NCI-H1417 (cell line): ENCODE data around the gene CDHR3.
A peak's percentile ranks its signal among the peaks of the same experiment; 100 is the strongest.

Experiments
- DNase-seq, 3 experiments: peaks; one replicate each; lab custom pipeline; 2025; lab: John Stamatoyannopoulos, UW

The CDHR3 gene

DNA sequence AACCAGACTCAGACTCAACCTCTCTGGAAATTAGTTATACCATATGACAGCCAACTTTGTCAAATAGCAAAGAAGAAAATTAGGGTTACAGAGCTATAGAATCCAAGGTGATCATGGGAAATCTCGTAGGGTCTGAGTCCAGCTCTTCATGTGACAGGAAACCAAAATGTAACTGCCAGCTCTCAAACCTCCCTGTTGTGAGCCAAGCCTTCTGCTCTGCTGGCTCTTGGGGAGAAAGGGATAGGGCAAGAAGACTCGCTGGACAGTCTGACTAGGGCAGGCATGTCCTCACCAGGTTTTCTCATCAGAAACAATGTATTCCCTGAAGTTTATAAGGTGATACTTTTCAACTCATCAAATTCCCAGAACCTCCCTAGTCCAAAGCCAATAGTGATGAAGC, 63.0 kb downstream of the CDHR3 start:
- DNase-seq = no peak

DNA sequence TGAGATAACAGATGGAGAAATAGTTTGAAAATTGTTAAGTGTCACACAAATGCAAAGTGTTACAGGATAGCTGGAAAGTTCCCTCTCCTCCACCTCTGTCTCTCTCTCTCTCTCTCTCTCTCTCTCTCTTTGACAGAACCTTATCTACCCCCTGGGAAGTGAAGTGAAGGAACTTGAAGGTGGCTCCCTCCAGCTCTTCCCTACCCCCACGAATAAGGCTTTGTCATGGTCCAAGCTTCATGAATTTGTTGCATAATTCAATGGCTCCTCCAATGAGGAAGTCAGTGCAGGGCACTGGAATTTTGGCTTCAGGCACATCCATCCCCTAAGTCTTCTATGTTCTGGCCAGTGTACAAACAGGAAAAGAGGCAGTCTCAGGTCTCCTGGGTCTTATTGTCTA, 66.4 kb downstream of the CDHR3 start:
- no peak for DNase-seq

DNA sequence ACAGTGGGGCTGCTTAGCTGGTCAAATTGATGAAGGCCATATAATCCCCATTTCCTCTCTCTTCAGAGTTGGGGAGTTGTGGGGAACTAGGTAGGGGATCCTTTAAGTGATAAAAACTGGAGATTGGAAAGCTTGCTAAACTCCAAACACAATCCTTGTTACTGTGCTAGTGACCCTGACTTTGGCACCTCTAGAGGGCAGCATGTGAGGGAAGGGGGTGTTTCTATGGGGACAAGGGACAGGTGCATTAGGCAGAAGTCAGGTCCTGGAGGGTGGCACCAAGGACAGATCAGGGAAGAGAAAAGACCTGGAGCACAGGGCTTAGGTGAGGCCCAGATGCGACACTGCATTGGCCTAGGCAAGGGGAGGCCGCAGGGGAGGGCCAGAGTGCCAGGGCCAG, 66.9 kb downstream of the CDHR3 start:
- DNase-seq = no peak

DNA sequence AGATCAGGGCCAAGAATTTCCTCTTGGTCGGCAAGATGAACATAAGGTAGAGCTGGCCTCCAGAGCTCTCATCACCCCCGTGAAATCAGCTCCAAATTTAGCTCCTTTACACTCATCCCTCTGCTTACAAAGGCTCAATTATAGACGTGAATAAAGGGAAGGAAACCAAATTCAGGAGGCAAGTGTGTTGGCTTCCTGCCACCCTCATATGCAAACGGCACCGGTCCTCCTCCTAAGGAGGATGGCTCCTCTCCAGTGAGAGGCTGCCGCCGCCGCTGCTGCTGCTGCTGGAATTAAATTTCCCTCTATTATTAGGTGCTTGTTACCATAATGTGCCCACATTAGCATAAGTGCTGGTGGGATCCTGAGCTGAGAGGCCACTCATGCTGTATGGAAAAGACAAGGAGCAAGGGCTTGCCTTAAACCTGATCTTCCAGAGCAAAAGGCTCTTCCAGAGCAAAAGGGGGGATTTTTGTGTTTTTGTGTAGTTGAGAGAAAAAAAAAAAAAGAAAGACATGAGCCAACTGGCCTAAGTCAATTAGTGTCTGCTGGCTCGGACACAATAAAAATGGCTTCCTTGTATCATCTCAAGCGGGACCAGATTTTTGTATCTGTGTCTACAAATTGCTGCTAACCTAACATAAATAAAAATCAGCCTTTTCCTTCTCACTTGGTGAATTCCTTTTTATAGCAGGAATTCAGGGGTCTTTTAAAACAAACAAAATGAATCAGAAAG, 68.4 kb downstream of the CDHR3 start:
- peak; percentile 47 to 83 (median 75) for DNase-seq

DNA sequence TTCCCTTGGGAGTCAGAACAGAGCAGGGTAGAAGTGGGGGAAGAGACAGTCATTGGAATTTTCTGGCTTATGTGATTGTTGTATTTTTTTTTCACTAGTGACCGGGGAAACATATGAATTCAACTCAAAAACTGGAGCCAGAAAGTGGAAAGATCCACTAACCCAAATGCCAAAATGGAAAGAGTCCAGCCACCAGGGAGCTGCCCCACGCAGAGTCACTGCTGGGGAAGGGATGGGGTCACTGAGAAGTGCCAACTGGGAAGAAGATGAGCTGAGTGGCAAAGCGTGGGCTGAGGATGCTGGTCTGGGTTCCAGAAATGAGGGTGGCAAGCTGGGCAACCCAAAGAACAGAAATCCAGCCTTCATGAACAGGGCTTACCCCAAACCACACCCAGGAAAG, 69.2 kb downstream of the CDHR3 start:
- DNase-seq = no peak

DNA sequence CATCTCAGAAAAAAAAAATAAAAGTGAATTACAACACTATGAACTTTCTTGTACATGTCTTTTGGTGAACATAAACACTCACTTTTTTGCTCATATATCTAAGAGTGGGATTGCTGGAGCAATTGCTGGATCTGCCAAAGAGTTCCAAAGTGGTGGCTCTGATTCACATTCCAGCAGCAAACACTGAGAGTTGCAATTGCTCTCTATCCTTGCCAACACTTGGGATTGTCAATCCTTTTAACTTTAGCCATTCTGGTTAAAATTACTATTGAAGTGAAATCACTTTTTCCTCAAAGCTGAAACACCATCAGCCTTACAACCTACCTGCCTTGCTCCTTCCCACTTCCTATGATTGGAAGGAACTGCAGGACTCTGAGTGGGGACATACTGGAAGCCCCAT, 70.7 kb downstream of the CDHR3 start:
- no peak for DNase-seq

DNA sequence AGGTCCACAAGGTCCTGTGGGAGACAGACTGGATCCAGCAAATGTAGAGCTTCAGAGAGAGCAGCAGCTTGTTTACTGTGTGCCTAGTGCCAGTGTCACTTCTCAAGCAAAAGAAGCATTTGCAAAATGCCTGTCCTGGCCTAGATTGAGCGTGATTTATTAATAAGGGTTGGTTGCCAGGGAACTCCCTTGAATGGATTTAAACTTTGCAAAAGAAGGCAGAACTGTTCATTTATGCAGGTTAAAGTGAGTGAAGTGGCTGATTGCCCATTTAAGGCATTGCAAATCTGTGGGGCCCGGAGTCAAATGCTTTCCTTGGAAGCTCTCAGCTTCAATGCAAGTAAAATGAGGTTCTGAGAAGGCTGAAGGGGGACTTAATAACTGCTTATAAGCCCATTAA, 71.3 kb downstream of the CDHR3 start:
- DNase-seq = no peak

DNA sequence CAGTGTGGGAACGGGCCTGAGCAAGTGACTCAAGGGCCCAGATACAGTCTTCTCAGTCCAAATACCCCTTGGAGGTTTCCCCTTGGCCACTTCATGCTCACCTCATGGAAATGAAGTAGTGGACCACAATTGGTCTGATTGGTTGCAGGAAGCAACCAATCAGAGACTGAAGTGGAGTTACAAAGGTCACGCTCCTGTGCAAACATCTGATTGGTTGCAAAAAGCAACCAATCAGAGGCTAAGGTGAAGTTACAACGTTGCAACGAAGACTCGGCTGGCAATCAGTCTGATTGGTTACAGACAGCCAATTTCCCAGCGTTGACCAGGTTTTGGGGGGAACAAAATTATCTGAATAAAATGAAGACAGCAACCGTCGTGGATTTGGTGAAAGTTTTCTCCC, 72.5 kb downstream of the CDHR3 start:
- DNase-seq = no peak

DNA sequence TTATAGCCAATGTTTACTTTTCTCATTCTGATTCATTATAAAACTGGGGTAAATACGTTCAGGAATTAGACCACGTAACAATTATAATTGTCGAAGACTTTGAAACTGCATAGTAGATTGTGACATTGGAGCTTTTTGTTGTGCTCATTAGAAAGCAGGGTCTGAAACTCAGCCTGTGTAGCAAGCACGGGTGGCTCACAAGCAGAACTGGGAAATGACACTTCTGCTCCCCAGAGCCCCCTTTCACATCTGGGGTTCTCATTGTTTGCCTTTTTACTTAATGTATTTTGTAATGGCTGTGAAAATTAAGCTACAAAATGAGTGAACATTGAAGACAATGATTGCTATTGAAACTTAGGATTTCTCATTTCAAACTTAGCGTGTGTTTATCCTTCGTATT, 72.9 kb downstream of the CDHR3 start:
- DNase-seq = no peak

DNA sequence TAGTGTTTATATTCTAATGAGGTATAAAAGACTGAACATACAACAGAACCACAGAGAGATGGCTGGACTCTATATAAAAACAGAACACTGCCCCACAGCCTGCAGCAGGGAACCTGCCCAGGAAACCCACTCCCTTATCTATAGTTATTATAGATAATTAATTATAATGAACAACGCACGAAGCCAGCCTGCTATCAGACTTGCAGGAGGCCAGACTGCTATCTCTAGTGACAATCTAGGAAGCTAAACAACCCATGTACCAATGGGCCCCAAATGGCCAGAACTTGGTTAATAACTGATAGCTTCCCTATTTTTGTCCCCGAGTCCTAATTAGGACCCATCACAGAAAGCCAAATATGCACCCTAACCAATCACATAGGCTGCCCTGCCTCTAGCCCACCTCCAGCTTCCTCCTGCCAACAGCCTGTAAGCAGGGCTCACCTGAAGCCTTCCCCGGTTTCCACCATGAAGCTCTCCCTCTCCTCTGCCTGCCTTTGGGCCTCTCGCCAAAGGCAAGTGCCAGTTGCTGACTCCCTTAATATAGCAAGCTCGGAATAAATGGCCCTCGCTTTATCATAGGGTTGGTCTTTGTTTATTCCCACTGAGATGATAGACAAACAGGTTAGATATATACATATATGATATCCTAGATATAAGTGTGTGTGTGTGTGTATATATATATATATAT, 74.6 kb downstream of the CDHR3 start:
- no peak for DNase-seq

DNA sequence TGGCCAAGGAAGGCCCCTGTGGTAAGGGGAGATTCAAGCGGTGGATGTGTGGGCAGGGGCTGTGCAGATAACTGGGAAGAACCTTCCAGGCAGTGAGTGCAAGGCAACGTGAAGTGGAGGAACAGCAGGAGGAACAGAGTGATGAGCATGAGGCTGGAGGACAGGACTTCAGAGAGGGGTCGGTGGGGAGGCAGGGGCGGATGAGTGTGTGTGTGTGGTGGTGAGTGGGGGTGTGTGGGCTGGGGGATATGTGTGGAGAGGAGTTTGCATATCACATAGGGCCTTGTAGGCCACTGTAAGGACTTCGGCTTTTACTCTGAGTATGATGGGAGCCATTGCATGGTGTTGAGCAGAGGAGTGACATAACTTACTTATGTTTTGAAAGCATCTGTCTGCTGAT, 75.2 kb downstream of the CDHR3 start:
- no peak for DNase-seq

DNA sequence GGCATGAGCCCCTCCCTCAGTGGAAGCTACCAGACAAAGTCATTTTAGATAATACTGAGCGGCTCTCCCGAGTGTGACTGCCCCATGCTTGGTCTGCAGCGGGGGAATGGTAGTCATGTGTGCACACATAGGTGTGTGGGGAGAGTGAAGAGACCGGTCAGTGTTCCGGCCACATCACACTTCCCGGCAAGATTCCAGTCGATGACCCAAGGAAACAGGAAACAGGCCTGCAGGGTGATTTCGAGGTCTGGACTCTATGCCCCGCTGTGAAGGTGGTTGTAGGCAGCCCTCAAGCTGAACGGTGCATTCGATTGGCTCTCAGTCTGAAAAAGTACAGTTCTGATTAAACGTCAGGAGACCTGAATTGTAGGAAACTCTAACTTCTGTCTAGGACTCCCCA, 75.9 kb downstream of the CDHR3 start:
- DNase-seq = no peak

DNA sequence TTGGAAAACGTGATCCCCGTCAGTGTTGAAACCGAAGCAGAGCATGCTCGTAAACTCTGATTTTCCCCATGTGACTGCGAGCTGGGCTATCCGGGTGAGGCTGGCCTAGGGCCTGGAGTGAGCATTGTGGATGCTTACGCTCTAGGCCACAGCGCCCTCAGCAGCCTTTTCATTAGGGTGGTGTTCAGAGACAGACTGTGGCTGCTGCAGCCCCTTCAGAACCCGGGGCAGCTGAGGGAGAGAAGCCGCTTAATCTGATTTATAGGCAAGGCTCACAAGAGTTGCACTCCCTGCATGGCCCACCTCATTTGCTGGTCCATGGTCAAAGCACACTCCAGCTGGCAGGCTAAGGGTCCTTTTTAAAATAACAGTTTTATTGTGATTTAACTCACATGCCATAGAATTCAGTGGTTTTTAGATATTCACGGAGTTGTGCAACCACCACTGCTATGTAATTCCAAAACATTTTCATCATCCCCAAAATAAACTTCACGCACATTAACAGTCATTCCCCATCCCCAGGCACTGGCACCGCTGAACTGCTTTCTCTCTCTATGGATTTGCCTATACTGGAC, 76.5 kb downstream of the CDHR3 start:
- DNase-seq = no peak

DNA sequence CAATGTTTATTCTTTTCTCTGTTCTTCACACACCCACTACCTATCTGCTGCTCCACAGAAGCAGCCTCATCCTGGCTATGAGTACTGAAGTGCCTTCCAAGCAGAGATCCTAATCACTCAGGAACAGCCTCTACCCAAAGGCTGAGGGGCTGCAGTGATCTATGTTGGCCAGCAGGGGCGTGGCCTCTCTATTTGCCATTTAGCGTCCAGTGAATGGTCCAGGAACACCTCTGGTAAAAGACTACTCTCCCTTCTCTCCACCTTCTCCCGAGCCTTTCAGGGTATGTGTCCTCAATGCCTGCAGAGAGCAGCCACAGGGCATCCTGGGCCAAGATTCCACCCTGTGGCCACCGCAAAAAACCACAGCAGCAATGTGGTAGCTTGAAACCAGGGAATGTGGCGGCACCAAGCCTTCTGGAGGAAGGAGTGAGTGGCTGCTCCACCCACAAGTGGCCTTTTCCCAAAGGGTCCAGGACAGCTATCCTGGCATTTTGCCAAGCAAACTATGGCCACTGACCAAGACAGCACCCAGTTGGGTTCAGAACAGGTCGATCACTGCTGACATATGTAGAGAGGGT, 78.2 kb downstream of the CDHR3 start:
- peak; percentile 25 to 60 (median 51) for DNase-seq

DNA sequence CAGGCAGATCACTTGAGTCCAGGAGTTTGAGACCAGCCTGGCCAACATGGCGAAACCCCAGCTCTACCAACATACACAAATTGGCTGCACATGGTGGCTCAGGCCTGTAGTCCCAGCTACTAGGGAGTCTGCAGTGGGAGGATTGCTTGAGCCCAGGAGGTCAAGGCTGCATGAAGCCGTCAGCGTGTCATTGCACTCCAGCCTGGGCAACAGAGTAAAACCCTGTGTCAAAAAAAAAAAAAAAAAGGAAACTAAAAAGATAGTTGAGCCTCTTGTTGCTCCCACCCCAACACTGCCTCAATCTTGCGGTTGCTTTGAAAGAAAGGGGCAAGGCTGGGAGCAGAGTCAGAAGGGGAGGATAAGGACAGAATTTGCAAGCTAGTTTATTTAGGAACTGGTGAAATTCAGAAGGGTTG, 79.1 kb downstream of the CDHR3 start:
- DNase-seq = no peak

DNA sequence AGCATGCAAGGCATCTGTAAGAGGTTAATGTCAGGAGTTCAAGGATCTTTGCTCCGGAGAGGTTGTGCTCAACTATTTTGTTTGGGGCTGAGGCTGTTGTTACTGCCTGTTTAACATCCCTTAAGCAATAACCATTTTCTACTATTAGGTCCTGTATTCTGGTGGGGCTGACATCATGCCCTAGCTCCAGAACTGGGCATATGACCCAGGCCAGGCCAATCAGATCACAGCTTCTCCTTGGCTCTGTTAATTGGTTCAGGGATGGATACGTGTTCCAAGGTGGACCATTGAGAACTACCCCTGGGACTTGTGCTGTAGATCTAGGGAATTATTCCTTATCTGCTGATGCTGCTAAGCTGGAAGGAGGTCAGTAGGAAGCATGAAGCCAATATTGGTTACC, 82.1 kb downstream of the CDHR3 start:
- no peak for DNase-seq

DNA sequence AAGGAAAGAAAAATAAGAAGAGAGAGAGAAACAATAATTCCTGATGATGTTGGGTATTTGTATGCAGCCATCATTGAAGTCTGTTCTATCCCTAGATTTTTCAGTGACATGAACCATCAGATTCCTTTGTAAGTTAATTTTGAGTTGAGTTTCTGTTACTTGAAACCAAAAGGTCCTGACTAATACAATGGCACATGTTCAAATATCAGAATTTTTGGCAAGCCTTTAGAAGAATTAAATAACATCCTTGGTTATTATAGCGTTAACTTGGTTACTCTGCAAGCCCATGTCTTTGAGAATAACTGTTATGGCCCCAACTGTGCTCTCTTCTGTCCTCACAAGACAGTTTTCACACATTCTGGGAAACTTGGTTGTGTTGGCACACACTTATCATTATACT, 82.5 kb downstream of the CDHR3 start:
- DNase-seq = no peak

DNA sequence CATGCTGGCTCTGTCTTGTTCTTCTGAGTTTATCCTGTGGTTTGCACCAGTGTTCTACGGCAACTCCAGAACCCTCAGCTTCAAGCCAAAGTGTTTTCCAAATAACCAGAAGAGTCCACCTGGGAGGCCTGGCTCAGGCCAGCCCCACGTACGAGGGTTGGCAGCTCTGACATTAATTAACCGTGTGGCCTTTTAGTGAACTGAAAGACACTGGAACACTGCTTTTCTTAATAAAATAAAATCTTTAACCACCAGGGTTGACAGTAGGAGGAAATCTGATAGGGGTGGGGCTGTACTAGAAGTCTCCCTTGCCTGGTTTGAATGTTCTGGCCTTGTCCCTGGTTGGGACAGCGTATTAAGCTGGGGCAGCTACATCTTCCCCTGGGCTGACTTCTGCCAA, 84.1 kb downstream of the CDHR3 start:
- DNase-seq = no peak

DNA sequence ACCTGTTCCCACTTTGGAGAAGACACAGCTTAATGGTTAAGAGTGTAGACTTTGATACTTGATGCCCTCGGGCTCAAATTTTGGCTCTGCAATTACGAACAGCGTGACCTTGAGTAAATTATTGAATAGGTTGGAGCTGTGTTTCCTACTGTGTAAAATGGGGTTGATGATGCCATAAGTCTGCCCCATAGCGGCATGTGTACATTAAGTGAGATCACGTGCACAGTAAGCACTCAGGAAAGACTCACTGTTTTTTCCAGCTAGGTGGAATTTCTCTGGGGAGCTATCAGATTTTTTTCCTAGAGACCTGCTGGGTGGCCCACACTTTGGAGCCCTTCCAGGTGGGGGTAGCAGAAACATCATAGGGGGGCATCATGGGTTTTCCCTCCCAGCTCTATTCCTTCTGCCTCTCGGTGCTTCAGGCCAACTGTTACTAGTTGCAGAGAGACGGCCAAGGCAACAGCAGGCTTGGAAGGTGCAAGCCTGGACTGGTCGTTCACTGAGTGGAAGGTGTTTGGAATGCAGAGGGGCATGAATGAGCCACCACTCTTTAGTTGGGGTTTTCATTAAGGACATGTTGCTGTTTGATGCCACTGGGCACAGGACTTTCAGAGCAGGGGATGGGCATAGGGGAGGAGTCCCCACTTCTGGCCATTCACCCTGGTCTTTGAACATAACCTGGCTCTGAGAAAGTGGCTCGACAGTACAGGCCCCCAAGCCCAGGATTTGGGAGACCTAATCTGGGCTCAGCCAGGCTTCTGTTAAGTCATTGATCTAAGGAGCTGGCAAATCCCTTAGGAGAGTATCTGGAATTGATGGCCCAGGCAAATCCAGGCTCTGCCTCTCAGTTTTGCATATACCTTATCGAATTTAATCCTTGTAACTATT, 85.0 kb downstream of the CDHR3 start:
- peak in 2 of 3 experiments; percentile 58 to 88 for DNase-seq

DNA sequence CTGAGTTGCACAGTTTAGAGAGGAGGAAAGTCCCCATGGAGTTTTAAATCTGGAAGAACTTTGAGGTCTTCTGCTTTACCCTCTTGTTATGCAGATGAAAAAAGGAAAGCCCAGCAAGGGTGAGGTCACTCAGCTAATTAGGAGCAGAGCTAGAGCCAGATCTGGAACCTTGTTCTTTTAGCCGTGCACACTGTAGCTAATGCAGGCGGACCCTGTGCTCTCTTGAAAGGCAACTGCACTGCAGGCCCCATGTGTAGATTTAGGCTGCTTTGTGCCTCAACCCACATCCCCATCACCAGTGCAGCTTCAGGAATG, 85.6 kb downstream of the CDHR3 start:
- no peak for DNase-seq

DNA sequence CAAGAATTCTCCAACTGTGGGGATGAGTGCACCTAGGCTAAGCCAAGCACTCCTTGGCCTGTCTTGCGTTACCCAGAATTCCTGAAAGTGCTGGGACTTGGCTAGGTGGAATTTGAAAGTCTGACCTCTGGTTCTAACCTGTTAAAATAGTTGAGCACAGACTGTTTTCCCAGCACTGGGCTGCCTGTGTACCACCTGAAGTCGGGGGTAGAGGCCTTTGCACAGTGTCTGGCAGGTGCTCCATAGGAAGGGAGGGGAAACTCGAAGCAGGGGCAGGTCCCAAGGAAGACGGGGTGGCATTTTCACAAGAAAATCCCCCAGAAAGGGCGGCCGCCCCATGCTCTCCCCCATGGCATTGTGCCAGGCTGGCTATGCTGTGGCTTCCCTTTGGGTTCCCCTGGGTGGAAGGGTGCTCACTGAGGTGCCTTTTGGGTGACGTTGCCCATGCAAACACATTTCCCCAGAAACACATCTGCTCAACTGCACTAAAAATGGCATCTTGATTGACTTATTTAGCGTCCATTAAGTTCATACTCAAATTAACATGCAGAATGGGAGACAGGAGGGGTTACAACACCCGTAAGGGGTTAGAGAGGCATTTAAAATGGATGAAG, 86.2 kb downstream of the CDHR3 start:
- DNase-seq = no peak
